ENCODE measurements around the gene SCD5. TPM values are rescaled to one million over a fixed set of nuclear protein-coding genes. Genes with fewer than 3 reads are reported as not detected.

The SCD5 gene
- total and polyA plus RNA-seq, 2 experiments from 2014 or later: 0.79 to 1.6 TPM

- Histone ChIP-seq H3F3A (replicated peaks; ENCODE audit: low read depth) (no peaks in the 10 kb centered on the region; the same call in 1 of the 2 replicates), H3K36me3 (ENCODE audit: insufficient read depth) (no peaks in the 10 kb centered on the region), H3K9me2 (ENCODE audit: insufficient read depth) (no peaks in the 10 kb centered on the region), H3K79me2 (replicated peaks; ENCODE audit: insufficient read depth) (no peaks in the 10 kb centered on the region), H3K4me1 (ENCODE audit: insufficient read depth) (no peaks in the 10 kb centered on the region), H3K27ac (ENCODE audit: low read depth) (no peak overlapping the region), H3K4me2 (no peak overlapping the region), H3K4me3 (no peak overlapping the region), H2AFZ (no peak overlapping the region), H3K27me3 (ENCODE audit: insufficient read depth) (peaks cover 95% of the 10 kb centered on the region), H4K20me1 (replicated peaks; ENCODE audit: insufficient read depth) (peaks cover 8% of the 10 kb centered on the region; the same call in 1 of the 2 replicates)
- TF ChIP-seq POLR2AphosphoS5 (IDR thresholded peaks at IDR 0.05; ENCODE audit: low read depth) (no peak), CREB1 (CRISPR knock-in tag; IDR thresholded peaks at IDR 0.05; ENCODE audit: low read depth) (no peak), NANOG (IDR thresholded peaks at IDR 0.05; ENCODE audit: borderline replicate concordance) (no peak), ZNF462 (CRISPR knock-in tag; IDR thresholded peaks at IDR 0.05) (no peak), CTCF (conservative IDR thresholded peaks at IDR 0.05; ENCODE audit: low read depth in 2 of 2) (no peak), ETS1 (IDR thresholded peaks at IDR 0.05) (no peak), REST (IDR thresholded peaks at IDR 0.05; ENCODE audit: unreplicated experiment) (no peak), ZNF114 (CRISPR knock-in tag; IDR thresholded peaks at IDR 0.05) (no peak), ZNF331 (CRISPR knock-in tag; IDR thresholded peaks at IDR 0.05; ENCODE audit: low read depth) (no peak), JUNB (IDR thresholded peaks at IDR 0.05; ENCODE audit: unreplicated experiment) (no peak), EZH2 (IDR thresholded peaks at IDR 0.05; ENCODE audit: low read depth, unreplicated experiment) (no peak), EZH2phosphoT487 (IDR thresholded peaks at IDR 0.05; ENCODE audit: unreplicated experiment) (no peak), STAT1 (IDR thresholded peaks at IDR 0.05; ENCODE audit: unreplicated experiment) (no peak)
- Mint-ChIP-seq H3K9me3 (no peaks in the 10 kb centered on the region), H3K4me1 (peaks cover 8% of the 10 kb centered on the region), H3K27me3 (ENCODE audit: insufficient read depth, low read depth, poor library complexity) (peaks cover 66% of the 10 kb centered on the region), H3K4me3 (no peak overlapping the region), H3K36me3 (ENCODE audit: low read depth) (no peaks in the 10 kb centered on the region), H3K27ac (no peak overlapping the region)
- DNase-seq (ENCODE audit: low spot score) (no peak), ATAC-seq (no peak)
Measured at GRCh38 chr4:82810176-82810575, 11.6 kb upstream of the SCD5 start.

Data from GM23338 (cell line).